Measurements from ENCODE around the gene SFMBT1.

SFMBT1 gene

DNA sequence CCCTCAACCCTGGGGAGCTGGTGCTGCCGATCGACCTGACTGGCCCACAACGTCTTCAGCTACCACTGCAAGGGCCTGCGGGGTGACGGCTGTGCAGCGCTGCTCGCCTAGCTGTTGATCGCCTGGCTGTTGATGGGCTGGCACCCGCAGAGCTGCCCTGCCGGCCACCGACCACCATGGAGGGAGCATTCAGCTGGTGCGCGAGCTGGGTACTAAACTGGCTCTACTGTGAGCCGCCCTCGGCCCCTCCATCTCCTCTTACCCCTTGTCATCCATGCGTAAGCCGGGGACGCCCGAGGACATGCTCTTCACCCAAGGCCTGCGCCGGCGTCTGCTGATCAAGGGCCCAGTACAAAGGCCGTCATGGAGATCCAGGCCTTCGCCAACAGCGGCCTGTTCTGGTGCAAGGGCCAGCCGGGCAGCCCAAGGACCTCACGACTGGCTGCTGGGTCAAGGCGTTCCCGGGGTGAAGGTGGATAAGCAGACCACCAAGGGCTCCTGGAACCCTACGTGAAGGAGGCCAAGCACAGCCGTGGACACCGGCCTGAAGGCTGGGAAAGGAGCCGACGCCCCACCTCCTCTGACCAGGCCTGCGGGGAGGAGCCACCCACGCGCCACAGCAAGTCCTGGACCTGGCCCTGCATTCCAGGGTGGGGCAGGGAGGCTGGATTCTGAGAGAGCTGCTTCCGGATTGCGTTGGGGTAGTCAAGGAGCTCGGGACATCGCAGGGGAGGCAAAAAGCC is 46.9 kb downstream of the SFMBT1 start:
- no peak for DNase-seq (ENCODE audit: low read depth, low spot score)

DNA sequence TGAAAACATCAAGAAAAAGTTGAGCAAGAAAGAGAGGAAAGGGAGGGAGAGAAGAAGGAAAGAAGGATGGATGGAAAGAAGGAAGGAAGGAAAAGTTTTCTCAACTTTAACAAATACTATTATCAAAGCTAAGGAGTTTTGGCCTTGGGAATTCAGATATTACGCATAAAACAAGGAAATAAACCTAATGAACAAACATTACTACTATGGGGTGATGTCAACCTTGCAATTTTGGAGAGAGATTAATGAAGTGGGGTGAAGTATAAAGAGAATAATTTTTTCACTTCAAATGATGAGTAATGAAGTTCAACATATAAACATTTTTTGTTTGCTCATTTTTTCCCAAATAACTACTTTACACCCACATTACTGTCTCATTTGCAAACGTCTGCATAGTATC is 55.2 kb downstream of the SFMBT1 start:
- DNase-seq (ENCODE audit: low read depth, low spot score), result no peak

DNA sequence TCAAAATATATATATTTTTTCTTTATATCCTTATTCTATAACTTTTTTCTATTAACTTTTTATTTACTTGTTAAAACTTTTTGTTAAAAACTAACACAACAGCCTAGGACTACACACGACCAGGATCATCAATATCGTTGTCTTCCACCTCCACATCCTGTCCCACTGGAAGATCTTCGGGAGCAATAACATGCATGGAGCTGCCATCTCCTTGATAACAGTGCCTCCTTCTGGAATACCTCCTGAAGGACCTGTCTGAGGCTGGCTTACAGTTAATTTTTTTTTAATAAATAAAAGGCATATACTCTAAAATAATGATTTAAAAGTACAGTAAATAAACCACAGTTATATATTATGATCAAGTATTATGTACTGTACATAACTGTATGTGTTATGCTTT is 58.9 kb downstream of the SFMBT1 start:
- no peak for DNase-seq (ENCODE audit: low read depth, low spot score)

DNA sequence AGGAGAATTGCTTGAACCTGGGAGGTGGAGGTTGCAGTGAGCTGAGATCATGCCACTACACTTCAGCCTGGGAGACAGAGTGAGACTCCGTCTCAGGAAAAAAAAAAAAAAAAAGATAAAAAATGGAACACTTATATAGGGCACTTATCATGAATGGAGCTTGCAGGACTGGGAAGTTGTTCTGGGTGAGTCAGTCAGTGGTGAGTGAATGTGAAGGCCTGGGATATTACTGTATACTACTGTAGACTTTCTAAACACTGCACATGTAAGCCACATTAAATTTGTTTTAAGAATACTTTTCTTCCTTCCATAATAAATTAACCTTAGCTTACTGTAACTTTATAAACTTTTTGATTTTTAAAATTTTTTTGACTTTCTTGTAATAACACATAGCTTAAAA is 59.8 kb downstream of the SFMBT1 start:
- DNase-seq (ENCODE audit: low read depth, low spot score), result no peak

DNA sequence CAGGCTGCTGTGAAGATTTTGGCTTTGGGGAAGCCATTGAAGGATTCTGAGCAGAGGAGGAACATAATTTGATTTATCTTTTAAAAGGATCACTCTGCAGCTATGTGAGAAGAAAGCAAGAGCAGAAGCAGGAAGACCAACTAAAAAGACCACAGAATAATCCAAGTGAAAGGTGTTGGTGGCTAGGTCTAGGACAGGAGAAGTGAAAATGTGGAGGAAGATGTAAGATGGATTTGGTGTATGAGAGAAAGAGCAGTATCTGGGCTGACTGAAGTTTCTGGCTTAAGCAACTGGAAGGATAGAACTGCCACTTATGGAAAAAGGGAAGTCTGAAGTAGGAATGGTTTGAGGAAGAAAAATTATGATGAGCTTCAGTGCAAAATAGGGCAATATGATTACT is 62.0 kb downstream of the SFMBT1 start:
- no peak for DNase-seq (ENCODE audit: low read depth, low spot score)

DNA sequence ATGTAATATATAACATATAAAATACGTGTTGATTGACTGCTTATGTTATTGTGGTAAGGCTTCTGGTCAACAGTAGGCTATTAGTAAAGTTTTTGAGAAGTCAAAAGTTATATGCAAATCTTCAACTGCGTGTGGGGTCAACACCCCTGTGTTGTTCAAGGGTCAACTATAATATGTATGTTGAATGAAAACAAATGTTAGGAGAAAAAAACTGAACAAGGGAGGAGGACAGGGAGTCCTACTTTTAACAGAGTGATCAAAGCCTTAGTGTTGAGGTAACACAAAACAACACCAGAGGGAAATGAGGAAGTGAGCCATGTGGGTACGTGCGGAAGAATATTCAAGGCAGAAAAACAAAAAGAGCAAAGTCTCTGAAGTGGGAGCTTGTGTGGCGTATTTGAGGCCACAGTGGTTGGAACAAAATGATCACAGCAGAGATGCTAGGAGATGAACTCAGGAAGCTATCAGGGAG is 62.5 kb downstream of the SFMBT1 start:
- peak; percentile 12 for DNase-seq (ENCODE audit: low read depth, low spot score)

DNA sequence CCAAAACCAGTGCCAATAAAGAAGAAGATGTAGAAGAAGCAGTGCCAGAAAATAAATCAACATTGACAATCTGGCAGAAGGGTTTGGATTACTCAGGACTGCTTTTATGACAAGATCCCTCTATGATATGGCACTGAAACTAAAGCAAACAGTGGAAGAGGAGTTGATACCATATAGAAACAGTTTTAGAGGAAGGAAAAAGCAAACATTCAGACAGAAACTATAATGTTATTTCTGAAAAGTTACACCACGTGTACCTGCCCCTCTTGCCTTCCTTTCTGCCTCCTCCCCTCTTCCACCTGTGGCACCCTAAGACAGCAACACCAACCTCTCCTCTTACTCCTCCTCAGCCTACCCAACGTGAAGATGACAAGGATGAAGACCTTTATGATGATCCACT is 63.0 kb downstream of the SFMBT1 start:
- DNase-seq (ENCODE audit: low read depth, low spot score), result no peak

DNA sequence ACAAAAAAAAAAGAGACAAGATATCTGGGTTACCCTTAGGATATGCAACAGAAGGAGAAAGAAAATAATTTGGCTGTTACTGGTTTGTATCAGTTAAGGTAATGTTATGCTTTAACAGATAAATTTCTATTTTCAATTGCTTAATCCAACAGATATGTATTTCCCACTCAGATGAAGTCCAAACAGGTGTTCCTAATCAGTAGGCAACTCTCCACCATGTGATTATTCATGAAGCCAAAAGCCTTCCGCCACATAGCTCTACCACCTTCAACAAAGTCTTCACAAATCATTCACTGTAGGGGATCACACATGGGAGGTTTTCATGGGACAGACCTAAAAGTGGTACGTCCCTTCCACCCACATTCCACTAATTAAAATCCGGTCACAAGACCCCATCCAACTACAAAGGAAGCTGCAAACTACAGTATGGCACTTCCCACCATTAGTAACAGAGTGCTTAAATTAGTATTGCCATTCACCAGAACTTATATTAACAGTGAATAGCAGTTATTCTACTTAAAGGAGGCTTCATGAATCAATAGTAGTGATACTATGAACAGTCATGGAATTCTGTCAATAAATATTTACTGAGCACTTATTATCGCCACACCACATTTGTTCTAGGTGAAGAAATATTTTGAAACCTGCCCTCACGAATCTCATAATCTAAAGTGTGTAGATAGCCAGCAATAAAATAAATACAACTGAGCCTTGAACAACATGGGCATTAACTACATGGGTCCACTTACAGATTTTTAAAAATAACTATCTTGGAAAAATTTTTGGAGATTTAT is 66.5 kb downstream of the SFMBT1 start:
- DNase-seq (ENCODE audit: low read depth, low spot score), result no peak

DNA sequence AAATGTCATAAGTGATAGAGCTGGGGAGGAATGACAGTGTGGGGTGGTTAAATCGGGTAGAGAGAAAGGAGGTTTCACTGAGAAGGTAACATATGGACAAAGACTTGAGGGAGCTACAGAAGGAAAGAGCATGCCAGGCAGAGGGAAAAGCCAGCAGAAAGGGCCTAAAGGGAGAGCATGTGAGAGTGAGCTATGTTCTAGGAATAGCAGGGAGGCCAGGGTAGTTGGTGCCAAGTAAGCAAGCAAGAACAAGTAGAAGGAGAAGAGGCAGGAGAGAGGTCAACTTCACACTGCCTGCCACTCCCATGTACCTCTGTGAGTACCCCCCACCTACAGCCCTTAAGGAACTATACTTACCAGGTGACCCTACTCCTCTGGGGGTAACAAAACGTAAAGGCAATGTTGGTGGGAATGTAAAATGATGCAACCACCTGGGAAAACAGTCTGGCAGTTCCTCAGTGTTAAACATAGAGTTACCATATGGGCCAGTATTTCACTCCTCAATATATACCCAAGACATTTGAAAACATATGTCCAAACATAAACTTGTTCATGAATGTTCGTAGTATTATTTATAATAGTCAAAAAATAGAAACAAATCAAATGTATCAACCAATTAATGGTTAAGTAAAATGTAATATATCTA is 67.6 kb downstream of the SFMBT1 start:
- no peak for DNase-seq (ENCODE audit: low read depth, low spot score)

DNA sequence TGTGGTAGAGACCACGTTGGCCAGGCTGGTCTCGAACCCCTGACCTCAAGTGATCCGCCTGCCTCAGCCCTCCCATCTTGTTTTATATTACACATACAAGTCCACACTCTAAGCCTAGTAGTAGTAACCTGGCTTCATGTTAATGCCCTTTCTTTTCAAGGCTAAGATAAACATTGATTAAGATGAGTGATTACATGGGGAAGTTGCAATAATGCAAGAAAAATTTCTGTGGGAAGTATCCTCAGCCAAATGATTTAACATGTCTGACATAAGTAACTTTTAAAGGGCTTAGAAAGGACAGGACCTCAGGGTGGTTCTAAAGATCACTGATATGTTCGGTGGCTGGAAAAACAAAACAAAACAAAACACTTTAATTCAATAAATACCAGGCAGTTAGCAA is 72.1 kb downstream of the SFMBT1 start:
- DNase-seq (ENCODE audit: low read depth, low spot score), result no peak

DNA sequence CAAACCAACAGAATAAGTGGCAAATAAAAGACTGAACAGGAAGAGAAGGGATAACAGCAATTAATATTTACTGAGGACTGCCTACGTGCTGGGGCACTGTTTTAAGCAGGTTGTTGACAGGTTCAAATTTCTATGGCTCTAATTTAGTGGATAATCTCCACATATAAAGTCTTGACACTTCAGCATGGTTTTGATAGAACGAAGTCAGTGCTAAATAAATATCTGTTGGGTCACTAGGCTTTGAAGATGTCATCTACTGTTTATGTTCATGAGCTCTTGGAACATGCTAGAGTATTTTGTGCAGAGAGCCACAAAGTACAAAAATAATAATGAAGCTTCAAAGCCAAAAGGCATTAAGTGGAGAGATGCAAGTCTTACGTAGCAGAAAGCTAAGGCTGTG is 74.0 kb downstream of the SFMBT1 start:
- no peak for DNase-seq (ENCODE audit: low read depth, low spot score)

DNA sequence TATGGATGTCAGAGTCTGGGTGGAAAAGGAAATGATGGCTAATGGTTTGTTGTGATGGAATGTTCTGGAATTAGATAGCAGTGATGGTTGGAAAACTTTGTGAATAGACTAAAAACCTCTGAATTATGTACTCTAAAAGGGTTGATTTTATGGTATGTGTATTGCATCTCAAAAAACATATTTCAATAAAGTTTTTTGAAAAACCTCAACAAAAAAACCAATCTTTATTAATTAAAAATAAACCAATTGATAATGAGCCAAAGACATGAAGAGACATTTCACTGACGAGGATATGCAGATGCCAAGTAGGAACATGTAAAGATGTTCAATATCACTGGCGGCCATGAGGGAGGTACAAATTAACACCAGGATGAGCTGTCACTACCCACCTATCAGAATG is 78.5 kb downstream of the SFMBT1 start:
- DNase-seq (ENCODE audit: low read depth, low spot score), result no peak

DNA sequence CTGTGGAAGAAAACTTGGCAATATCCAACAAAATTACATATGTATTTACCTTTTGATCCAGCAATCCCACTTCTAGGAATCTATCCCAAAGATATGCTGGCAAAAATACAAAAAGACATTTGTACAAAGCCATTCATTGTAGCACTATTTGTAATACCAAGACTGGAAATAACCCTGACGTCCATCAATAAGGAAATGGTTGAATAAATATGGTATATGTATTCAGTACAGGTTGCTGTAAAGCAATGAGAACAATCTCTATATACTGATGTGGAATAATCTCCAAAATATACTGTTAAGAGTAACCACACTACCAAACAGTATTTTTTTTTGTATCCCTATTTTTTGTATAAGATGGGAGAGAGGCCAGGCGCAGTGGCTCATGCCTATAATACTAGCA is 83.7 kb downstream of the SFMBT1 start:
- DNase-seq (ENCODE audit: low read depth, low spot score), result no peak

DNA sequence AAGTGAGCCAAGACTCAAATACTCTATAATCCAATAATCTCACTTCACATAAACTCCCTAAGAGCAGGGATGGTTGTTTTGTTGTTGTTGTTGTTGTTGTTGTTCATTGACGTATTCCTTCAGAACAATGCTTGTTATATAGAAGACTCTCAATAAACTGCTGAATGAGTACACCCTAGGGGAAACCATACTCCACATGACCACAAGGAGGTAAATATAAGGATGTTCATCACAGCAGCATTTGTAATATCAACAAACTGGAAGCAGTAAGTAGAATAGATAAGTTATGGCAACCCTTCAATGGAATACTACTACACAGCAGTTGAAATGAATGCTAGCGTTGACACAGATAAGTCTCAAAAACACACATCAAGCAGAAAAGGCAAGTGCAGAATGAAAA is 86.1 kb downstream of the SFMBT1 start:
- no peak for DNase-seq (ENCODE audit: low read depth, low spot score)

DNA sequence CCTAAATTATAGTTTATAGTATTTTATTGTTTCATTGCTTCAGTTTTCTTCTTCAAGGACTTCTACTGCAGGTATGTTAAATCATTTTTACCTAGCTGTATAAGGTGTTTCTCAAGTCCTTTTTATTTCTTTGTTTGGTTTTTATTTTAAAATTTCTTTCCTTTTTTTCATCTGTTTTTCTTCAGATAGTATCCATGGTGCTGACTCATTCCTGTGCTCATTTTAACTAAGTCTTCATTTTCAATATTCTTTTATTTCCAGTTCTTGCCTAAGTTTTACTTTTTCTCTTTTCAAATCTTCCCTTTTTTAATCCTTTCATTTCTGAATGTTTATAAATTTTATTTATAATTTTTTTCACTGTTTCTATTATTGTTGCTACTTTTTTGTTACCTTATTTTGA is 106.3 kb downstream of the SFMBT1 start:
- DNase-seq (ENCODE audit: low read depth, low spot score), result no peak

DNA sequence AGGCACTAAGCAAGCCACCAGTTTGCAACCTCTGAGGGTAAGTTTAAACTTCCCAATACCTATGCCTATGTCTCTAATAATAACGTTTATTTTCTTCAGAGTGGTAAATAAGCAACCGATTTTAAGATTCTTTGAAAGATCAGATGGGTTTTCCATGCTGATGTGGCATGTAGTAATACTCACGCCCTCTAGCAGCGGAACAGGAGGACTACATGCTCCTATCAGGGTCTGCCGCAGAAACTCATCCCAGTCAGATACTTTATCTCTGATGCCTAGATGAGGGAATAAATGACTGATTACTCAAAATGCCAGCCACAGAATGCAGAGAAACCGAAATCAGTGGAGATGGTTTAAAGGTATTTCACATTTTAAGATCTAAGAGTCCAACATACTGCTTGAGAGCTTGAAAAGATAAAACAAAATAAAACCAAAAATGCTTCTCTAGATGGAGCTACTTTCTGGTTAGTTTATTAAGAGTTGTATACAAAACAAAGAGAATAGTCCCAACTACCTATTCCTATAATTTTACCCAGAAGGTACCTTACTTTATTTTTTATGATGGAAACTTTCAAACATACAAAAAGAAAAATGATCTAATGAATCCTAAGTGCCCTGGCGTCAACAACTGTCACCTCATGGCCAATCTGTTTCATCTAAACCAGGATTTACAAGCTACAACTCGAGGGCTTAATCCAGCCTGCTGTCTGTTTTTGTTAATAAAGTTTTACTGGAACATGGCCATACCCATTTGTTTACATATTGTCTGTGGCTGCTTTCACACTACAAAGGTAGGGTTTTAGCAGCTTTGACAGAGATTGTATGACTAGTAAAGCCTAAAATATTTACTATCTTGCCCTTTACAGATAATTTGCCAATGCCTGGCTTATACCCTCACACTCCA is 111.0 kb downstream of the SFMBT1 start:
- peak; percentile 12 for DNase-seq (ENCODE audit: low read depth, low spot score)

DNA sequence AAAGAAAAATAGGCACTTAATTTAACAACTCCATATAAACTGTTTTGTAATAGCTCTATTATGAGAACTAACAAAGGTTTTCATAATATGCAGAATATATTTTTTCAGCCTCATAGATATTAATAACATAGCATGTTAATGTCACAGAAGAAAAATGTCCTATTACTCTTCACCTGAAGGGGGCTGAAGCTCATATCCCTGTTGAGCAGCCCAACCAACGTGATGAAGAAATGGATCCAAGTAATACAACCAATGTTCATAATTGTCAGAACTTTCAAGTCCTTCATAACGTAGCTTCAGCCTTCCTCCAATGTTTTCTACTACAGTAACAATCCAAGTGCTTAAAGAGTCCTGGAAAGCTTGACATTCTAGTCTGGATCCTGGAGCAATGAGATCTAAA is 114.0 kb downstream of the SFMBT1 start:
- no peak for DNase-seq (ENCODE audit: low read depth, low spot score)

DNA sequence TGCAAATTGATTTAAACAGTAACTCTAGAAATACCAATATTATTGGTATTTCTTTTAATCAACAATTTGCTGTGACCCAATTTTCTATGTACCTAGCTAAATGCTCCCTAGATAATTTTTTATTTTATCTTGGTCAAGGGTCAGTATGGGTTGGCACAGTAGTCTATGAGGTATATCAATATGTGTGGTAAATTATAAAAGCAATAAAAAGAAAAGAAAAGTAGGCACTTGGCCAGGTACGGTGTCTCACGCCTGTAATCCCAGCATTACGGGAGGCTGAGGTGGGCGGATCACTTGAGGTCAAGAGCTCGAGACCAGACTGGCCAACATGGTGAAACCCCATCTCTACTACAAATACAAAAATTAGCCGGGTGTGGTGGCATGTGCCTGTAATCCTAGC is 114.5 kb downstream of the SFMBT1 start:
- DNase-seq (ENCODE audit: low read depth, low spot score), result no peak

DNA sequence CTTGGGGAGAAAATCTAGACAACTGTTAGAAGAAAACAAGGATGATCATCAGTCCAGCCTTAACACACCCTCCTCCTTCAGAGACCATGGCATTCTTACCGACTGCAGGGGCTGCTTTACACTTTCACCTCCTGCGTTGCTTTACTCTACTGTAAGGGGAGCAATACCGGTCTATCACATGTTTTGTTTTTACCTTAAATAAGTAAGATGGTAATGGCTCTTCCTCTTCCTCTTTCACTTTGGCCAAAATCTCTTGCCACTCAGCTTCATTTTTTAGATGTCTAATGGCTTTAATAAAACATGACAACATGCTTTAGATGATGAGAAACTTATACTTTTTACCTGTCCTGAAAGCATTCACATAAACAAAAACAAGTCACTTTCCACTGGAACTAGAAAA is 115.1 kb downstream of the SFMBT1 start:
- no peak for DNase-seq (ENCODE audit: low read depth, low spot score)

DNA sequence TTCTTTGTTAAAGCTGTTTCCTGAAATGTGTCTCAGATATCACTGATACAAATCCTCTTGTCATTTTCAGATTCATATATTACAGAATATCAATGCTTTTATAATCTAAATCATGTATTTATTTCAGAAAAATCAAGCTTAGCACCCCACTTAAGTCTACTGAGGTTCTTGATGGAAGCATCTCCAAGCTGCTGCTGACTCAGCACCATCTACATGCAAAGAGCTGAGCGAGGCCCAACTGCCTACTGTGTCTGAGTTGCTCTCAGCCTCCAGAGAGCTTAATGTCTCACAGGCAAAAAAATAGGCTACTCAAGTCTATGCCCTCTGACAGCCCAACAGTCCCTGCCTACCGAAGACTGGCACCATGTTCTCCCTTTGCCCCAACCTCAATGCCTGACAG is 119.3 kb downstream of the SFMBT1 start:
- no peak for DNase-seq (ENCODE audit: low read depth, low spot score)

DNA sequence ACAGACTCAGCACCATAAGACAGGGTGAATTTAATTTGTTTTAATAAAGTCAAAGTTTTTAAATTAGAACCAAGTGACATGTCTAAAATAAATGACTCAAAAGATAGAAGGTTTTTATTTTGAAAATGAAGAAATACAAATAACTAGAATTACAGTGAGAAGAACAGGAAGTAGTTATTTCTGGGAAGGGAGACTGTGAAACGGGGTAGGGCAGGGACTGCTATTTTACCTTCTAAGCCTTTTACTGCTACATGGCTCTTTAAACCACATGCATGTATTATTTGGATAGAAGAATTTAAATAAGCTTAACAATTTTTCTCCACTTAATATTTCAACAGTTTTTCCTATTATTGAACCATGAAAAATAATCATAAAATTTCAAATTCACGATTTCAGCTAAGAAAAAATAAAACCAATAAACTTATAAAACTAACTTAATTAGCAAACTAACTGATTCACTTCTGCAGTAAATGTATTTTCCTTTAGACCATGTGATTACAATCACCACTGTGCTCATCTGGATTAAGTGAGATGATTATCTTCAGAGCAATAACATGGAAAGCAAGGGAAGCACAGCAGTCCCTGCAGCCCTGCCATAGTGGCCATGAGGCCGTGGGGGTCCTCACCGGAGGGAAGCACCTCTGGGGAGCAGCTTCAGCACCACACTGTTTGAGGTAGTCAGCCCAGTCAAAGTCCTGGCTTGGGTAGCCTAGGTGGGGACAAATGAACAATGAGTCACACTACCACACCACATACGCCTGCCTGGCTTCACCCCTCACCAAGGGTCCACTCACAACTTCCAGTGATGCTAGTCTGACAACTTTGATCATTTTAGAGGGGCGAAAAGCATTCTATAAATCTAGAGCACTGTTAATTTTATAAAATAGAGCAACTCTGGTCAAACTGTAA is 120.2 kb downstream of the SFMBT1 start:
- no peak for DNase-seq (ENCODE audit: low read depth, low spot score)
